PC-3 (cell line): ENCODE results near the gene MTHFD1L.

ENCODE experiments used
- EZH2 ChIP-seq: fragments of 300-600 bp; sonication (generic); IDR thresholded peaks from one replicate; pipeline ENCODE4 v1.6.1; 2017; ENCODE audit warnings: antibody characterized with exemption, mild to moderate bottlenecking, low read length; ENCODE audit not compliant: unreplicated experiment
- TF ChIP-seq, protein P1 (sequence below): fragments of 300-600 bp; sonication (generic); conservative IDR thresholded peaks from 2 replicates; pipeline ENCODE4 v1.5.1; 2017; ENCODE audit warnings: antibody characterized with exemption, low read depth, mild to moderate bottlenecking, low read length

DNA sequence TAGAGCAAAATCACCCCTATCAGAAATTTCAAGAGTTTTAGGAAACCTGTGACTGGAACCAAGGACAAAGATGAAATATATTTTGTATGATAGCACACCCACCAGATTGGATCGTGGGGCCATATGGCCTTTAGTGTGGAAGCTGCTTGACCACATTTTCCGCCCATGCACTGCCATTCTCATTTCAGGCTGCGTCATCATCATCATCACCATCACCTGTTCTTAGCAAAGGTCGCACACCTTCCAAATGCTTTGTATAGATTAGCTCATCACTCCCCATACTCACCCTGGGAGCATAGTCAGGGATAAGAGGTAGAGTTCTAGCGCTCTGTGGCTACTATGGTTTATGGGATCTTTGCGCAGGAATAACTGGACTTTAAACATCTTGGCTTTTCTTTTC is 185.7 kb downstream of the MTHFD1L start:
- TF ChIP-seq, protein P1, sequence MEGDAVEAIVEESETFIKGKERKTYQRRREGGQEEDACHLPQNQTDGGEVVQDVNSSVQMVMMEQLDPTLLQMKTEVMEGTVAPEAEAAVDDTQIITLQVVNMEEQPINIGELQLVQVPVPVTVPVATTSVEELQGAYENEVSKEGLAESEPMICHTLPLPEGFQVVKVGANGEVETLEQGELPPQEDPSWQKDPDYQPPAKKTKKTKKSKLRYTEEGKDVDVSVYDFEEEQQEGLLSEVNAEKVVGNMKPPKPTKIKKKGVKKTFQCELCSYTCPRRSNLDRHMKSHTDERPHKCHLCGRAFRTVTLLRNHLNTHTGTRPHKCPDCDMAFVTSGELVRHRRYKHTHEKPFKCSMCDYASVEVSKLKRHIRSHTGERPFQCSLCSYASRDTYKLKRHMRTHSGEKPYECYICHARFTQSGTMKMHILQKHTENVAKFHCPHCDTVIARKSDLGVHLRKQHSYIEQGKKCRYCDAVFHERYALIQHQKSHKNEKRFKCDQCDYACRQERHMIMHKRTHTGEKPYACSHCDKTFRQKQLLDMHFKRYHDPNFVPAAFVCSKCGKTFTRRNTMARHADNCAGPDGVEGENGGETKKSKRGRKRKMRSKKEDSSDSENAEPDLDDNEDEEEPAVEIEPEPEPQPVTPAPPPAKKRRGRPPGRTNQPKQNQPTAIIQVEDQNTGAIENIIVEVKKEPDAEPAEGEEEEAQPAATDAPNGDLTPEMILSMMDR = no peak
- no peak for TF ChIP-seq EZH2
